Stimulated activated naive CD8-positive, alpha-beta T cell treated with anti-CD3 and anti-CD28 coated beads, Interleukin-15, Interleukin-2, amounts not matched to agents 100 ng/mL and 50 ng/mL, for 24 hours (primary cell): ENCODE data around the gene PDE4D.
"Not testable (repeated sequence)": the region's sequence is repeated elsewhere in the genome, so short reads cannot be mapped to it uniquely, and the experiment has no call there.

Experiments
- H3K27ac Mint-ChIP-seq: one replicate; pipeline ENCODE4 v1.8.0; 2021; ENCODE audit warnings: mild to moderate bottlenecking, mixed read lengths
- H3K27me3 Mint-ChIP-seq: one replicate; pipeline ENCODE4 v1.8.0; 2021; ENCODE audit warnings: mixed read lengths
- H3K36me3 Mint-ChIP-seq: one replicate; pipeline ENCODE4 v1.8.0; 2021; ENCODE audit warnings: low read depth, mixed read lengths
- H3K4me1 Mint-ChIP-seq: one replicate; pipeline ENCODE4 v1.8.0; 2021; ENCODE audit warnings: low read depth, mixed read lengths
- H3K4me3 Mint-ChIP-seq: one replicate; pipeline ENCODE4 v1.8.0; 2021; ENCODE audit warnings: mild to moderate bottlenecking, mixed read lengths
- H3K9me3 Mint-ChIP-seq: one replicate; pipeline ENCODE4 v1.8.0; 2021; ENCODE audit warnings: mixed read lengths

Gene PDE4D

DNA sequence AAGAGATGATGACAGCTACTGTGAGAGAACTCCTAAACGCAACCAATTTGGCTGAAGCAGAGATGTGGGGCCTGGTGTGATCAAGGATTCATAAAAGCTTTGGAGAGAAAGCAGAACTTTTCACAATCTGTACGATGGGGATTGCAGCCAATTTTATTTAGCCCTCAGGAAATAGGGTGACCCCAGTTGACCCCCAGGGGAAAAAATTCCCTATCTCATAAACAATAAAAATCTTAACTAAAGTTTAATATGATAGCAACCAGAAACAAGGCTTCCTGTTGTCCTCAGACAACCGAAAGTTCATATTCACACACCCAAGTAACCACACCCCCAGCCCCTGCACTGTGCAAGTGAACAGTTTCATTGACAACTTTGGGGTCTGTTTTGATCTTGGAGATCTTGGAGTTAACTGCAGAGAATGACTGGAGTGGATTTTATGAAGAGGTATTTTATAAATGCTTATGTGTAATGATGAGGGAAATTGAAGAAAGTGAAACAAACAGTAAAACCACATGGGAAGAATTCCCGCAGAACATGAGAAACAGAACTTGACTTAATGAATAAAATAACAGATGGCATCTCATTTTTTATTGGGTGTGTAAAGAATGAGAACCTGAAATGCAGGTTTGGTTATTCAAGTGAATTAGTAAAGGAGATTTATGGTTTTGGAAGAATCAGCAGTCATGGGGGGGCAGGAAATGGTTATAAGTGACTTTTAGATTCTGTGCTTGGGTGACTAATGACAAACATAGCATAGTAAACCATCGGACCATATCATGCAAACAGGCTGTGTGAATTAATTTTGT is 94.5 kb downstream of the PDE4D start:
- Mint-ChIP-seq H3K27ac (no peak overlapping the region), H3K4me1 (peaks cover 8% of the 10 kb centered on the region), H3K9me3 (no peaks in the 10 kb centered on the region), H3K27me3 (peaks cover 9% of the 10 kb centered on the region), H3K4me3 (no peak overlapping the region), H3K36me3 (no peaks in the 10 kb centered on the region)

DNA sequence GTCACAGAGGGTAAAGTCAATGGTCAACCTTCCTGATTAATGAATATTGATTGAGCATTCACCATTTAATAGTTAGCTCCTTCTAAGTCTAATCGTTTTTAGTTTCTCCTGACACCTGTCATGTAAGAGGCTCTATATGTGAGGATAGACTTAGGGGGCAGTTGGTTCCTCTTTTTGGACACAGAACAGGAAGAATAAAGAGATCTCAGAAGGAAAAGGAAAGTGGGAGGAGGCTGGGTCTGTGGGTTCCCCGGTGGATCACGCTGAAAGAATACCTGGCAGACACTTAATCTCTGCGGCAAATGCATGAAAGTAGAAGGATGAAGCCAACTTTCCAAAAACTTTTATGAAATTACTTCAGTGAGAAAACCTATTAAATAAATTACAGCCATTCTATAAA is 98.4 kb downstream of the PDE4D start:
- Mint-ChIP-seq H3K27me3 (peaks cover 5% of the 10 kb centered on the region), H3K27ac (no peak overlapping the region), H3K9me3 (no peaks in the 10 kb centered on the region), H3K4me3 (no peak overlapping the region), H3K4me1 (peaks cover 23% of the 10 kb centered on the region), H3K36me3 (no peaks in the 10 kb centered on the region)

DNA sequence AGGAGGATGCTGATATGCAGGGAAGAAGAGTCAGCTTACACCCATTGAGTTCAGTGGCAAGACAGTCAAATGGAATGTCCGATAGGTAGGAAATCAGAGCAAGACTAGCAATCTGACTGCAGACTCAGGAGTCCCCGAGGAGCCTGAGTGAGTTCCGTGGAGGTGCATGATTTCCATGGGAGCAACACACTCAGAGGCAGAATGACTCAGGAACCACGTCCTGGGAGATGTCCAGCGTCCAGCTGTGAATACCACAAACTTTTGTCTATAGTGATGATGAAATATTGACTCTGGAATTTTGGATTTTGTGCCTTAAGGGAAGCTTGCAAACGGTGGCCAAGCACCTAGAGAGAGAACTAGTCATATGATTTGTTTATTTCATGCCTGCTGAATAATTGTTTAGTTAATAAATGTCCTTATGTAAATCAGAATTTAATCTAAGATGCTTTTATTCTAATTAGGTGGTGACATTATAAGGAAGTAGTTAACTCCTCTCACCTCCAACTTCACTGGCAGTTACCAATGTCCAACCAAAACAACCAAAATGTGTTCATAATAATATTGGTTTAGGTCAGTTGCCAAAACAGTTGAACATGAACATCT is 100.4 kb downstream of the PDE4D start:
- peaks cover 8% of the 10 kb centered on the region for H3K27me3 Mint-ChIP-seq
- no peaks in the 10 kb centered on the region for H3K36me3 Mint-ChIP-seq
- no peak overlapping the region for H3K4me3 Mint-ChIP-seq
- no peaks in the 10 kb centered on the region for H3K9me3 Mint-ChIP-seq
- H3K27ac Mint-ChIP-seq, result no peak overlapping the region
- H3K4me1 Mint-ChIP-seq, result peaks cover 28% of the 10 kb centered on the region

DNA sequence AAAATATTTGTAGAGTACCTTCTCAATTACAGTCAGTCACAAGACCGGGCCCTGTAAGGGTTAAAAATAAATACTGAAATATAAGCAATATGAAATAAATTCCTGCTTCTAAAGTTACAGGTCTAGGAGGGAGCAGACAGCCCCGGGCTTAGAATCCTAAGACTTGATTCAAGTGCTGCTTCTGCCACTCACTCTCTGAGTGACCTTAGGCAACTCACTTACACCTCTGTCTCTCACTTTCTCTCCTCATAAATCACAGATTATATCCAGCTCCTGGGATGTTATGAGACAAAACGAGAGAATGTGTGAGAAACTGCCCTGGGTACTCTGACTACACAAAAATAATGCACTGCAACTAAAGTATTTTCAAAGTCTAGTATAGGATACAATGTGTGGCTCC is 101.9 kb downstream of the PDE4D start:
- H3K4me3 Mint-ChIP-seq, result no peak overlapping the region
- peaks cover 28% of the 10 kb centered on the region for H3K4me1 Mint-ChIP-seq
- no peak overlapping the region for H3K27ac Mint-ChIP-seq
- H3K36me3 Mint-ChIP-seq, result no peaks in the 10 kb centered on the region
- peaks cover 14% of the 10 kb centered on the region for H3K27me3 Mint-ChIP-seq
- no peaks in the 10 kb centered on the region for H3K9me3 Mint-ChIP-seq

DNA sequence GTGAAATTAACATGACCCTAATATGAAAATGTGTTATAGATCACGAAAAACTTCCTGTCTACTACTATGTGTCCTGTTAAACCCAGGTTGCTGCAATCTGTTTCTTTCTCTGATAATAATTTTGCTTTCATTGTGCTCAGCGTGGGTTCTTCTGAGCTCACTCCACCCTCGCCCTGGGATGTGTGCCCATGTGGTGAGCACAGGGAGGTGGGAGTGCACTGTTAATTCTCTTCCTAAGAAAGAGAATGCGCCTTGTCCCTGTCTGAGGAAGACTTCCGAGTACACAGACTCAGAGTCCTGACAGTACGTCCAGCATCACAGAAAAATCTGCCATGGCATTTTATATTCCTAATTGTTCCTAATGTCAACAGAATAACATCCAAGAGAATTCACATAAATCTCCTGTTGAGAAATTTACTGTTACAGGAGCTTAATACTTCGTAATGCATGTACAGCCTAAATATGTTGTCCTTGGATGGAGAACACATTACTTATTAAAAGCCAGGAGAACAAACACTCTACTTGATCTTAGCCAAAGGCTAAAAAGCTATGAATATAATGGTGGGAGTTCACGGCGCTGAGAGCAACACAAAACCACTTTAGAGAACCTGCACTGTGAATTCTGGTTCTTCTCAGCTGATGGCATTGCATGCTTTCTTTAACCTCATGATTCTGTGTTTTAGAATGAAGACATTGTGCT is 102.6 kb downstream of the PDE4D start:
- H3K27ac Mint-ChIP-seq, result peak overlapping the region; percentile 96

DNA sequence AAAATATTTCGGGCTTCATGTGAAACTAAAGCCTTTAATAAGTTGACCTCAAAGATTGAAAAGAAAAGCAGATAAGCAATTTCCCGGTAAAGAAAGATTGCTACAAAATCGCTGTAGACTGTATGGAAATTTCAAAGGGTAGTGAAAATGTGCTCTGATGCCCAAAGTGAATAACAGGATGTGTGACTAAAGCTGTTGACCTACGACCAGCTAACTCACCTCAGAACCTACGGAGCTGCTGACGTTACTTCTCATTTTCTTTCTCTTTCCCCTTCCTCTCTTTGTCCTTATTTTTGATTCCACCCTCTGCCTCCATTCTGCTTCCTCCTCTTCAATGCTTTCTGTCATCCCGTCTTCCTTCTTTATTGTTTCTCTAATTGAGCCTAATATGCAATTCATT is 103.2 kb downstream of the PDE4D start:
- Mint-ChIP-seq H3K4me1 (peaks cover 28% of the 10 kb centered on the region), H3K27me3 (peaks cover 14% of the 10 kb centered on the region), H3K9me3 (no peaks in the 10 kb centered on the region)

More for the DNA sequence above, 102.6 kb downstream of the PDE4D start:
- H3K9me3 Mint-ChIP-seq, result no peaks in the 10 kb centered on the region
- H3K27me3 Mint-ChIP-seq, result peaks cover 14% of the 10 kb centered on the region
- peak overlapping the region; percentile 42 for H3K4me3 Mint-ChIP-seq
- H3K36me3 Mint-ChIP-seq, result no peaks in the 10 kb centered on the region
- peaks cover 28% of the 10 kb centered on the region for H3K4me1 Mint-ChIP-seq

DNA sequence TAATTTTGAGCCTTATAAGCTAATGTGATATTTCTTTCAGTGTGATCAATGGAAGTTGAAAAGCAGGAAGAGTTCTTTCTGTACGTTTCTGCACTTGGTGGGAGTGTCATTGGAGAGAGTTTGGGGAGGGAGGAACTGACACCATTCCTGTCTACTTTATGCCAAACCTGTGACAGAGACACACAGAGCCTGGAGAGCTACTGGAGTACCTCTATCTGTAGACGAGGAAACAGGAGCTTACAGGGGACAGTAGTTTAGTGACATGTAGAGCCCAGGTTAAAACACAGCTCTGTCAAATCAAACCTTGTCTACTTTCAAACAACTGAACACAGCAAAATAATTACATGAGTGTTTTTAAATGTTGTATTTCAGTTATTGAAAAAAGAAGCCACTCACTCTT is 103.6 kb downstream of the PDE4D start:
- H3K9me3 Mint-ChIP-seq, result no peaks in the 10 kb centered on the region
- H3K4me1 Mint-ChIP-seq, result peaks cover 28% of the 10 kb centered on the region
- H3K27me3 Mint-ChIP-seq, result peaks cover 14% of the 10 kb centered on the region
- peak overlapping the region; percentile 42 for H3K4me3 Mint-ChIP-seq
- no peaks in the 10 kb centered on the region for H3K36me3 Mint-ChIP-seq
- H3K27ac Mint-ChIP-seq, result peak overlapping the region; percentile 96

More for the DNA sequence above, 103.2 kb downstream of the PDE4D start:
- Mint-ChIP-seq H3K36me3 (no peaks in the 10 kb centered on the region), H3K27ac (peak overlapping the region; percentile 96), H3K4me3 (peak overlapping the region; percentile 42)

DNA sequence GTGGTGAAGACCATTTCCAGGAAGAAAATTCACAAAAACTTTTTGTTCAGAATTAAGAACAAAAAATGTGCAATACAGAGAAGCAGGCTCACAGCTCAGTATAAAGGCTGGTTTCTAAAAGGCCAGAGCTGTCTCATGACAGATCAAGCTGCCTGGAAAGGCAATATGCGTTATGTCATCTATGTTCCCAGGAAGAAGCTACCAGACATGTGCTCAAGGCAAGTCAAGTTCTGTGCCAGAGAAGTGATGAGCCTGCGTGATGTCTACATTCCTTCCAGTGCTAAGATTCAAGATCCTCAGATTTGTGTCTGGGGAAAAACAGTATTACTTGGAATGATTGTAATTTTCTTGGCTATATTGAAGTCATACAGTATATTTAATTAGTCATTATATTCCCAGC is 104.3 kb downstream of the PDE4D start:
- Mint-ChIP-seq H3K27ac (no peak overlapping the region), H3K36me3 (no peaks in the 10 kb centered on the region), H3K27me3 (peaks cover 14% of the 10 kb centered on the region), H3K9me3 (no peaks in the 10 kb centered on the region), H3K4me1 (peaks cover 22% of the 10 kb centered on the region), H3K4me3 (no peak overlapping the region)

DNA sequence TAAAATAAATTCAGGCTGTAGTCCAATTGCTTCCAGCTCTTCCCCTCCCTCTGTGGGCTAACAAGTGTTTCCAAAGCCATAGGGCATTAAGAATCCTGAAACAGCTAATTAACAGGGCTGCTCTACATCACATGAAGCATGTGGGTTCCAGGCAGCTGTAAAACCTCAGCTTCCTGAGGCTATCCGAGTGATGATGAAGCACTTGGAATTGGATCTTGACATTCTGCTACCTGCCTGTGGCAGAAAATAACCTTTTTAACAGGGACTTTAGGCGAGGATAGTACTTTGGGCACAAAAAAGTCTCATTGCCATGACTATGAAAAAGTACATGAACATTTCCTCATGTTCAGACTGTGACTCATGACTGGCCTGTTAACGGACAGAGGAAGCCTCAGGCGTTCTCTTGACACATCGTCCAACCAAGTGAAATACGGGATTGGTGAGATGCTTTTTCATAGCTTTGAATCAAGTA is 107.2 kb downstream of the PDE4D start:
- Mint-ChIP-seq H3K4me3 (no peak overlapping the region), H3K4me1 (peaks cover 17% of the 10 kb centered on the region), H3K9me3 (no peaks in the 10 kb centered on the region), H3K36me3 (no peaks in the 10 kb centered on the region), H3K27me3 (peaks cover 9% of the 10 kb centered on the region), H3K27ac (no peak overlapping the region)

DNA sequence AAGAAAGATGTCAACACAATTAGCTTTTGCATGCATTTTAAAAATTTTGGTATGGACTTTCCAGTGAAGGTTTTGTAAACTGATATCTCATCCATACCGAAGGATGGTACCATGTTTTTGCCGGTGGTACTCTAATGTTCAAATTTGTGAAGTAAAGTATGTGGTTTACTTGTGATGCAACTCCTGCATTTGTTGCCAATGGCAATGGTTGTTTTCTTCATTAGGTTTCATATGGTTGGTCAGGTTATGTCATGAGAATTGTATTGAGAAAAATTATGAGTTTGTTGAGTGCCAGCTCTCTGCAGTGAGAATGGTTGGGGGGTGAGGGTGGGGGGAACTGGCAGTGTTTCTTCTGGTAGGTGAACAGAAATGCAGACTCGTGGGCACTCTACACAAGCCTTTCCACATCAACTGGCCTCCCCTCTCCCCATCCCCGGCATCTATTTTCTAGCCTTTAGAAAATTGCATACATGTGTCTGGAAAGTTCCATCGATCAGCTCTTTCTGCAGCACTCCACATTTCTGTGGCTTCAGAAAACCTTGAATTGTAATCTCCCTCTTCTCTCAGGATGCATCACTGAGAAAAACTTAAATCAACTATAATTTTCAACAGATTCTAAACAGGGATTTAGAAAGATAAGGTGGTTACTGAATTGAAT is 107.7 kb downstream of the PDE4D start:
- Mint-ChIP-seq H3K4me1 (peaks cover 12% of the 10 kb centered on the region), H3K36me3 (no peaks in the 10 kb centered on the region), H3K27me3 (peaks cover 9% of the 10 kb centered on the region), H3K9me3 (no peaks in the 10 kb centered on the region), H3K27ac (no peak overlapping the region), H3K4me3 (no peak overlapping the region)

DNA sequence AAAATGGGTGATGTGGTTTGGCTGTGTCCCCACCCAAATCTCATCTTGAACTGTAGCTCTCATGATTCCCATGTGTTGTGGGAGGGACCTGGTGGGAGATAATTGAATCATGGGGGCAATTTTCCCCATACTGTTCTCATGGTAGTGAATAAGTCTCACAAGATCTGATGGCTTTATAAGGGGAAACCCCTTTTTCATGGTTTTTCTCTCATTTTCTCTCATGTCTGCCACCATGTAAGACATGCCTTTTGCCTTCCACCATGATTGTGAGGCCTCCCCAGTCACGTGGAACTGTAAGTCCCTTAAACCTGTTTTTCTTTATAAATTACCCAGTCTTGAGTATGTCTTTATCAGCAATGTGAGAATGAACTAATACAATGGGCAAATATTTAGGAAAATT is 108.8 kb downstream of the PDE4D start:
- not testable (repeated sequence) for H3K36me3 Mint-ChIP-seq, H3K27me3 Mint-ChIP-seq, H3K9me3 Mint-ChIP-seq, H3K4me1 Mint-ChIP-seq, H3K27ac Mint-ChIP-seq, H3K4me3 Mint-ChIP-seq

DNA sequence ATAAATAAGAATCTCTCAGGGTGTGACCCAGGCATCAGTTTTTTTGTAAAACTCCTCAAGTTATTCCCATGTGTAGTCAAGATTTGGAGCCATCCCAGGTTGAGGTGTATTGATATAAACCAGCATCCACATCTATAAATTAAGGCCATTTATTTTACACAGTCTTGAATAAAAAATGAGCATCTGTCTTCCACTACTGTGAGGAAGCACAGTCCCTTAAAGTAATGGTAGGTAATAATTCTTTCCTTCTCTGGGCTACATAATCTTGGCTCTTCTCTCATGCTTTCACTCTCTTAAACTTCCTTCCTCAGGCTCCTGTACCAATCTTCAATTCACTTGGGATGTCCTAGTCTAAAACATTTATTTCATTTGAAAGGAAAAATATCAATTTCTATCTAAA is 110.3 kb downstream of the PDE4D start:
- no peaks in the 10 kb centered on the region for H3K36me3 Mint-ChIP-seq
- no peak overlapping the region for H3K27ac Mint-ChIP-seq
- no peak overlapping the region for H3K4me3 Mint-ChIP-seq

DNA sequence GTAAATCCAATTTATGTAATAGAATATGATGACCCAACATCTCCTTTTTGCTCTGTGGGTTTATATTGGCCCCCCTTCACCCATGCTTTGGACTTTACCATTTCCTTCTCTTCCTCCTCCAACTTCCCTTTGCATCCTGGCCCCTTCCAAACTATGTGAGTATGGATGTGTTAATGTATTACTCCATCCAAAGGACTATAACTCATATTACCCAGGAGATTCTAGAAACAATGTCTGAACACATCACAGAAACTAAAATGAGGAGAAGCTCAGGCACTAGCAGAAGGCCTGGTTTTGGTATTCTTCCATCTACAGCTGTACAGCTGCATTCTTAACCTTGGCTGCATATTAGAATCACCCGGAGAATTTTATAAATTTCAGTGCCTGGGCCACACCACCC is 110.7 kb downstream of the PDE4D start:
- Mint-ChIP-seq H3K27me3 (peaks cover 5% of the 10 kb centered on the region), H3K27ac (no peak overlapping the region), H3K9me3 (no peaks in the 10 kb centered on the region), H3K36me3 (no peaks in the 10 kb centered on the region), H3K4me1 (no peaks in the 10 kb centered on the region), H3K4me3 (no peak overlapping the region)

More for the DNA sequence above, 110.3 kb downstream of the PDE4D start:
- Mint-ChIP-seq H3K4me1 (no peaks in the 10 kb centered on the region), H3K27me3 (peaks cover 8% of the 10 kb centered on the region), H3K9me3 (no peaks in the 10 kb centered on the region)

DNA sequence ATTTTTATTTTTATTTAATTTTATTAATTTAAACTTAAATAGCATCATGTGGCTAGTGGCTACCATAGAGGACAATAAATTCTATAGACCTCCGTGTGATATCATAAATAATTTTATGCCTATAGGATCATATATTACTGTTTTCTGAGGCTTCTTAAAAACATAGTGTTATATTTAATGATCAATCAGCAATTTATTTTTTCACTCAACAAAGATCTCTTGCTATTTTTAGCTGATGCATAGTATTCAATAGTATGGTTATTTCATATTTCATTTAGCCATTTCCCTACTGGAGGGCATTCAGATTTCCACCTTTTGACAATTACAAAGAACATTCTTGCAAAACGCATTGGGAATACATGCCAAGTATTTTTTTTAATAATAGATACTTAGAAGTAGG is 114.1 kb downstream of the PDE4D start:
- H3K27ac Mint-ChIP-seq, result no peak overlapping the region
- H3K27me3 Mint-ChIP-seq, result peaks cover 4% of the 10 kb centered on the region
- no peaks in the 10 kb centered on the region for H3K9me3 Mint-ChIP-seq
- no peak overlapping the region for H3K4me3 Mint-ChIP-seq
- no peaks in the 10 kb centered on the region for H3K36me3 Mint-ChIP-seq
- H3K4me1 Mint-ChIP-seq, result no peaks in the 10 kb centered on the region

DNA sequence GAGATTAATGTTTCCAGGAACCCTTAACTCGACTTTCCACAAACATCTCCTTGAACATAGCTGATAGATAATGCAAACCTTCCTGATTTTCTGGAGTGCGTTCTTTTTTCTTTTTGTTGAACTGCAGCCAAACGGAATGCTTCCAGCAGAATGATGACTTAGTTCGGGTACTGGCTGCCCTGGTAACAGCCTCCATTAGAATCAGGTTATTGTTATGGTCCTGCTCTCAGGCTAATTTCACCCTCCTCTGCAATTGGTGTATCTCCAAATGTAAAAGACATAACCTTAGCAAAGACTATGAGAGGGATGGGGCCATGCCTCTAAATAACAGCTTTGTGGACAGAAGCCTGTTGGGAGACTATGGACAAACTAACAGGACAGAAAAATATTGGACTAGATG is 116.5 kb downstream of the PDE4D start:
- Mint-ChIP-seq H3K36me3 (no peaks in the 10 kb centered on the region), H3K9me3 (no peaks in the 10 kb centered on the region), H3K27me3 (peaks cover 7% of the 10 kb centered on the region), H3K27ac (no peak overlapping the region), H3K4me1 (no peaks in the 10 kb centered on the region), H3K4me3 (no peak overlapping the region)
